ENCODE measurements around the gene LCE1F. TPM values are rescaled to one million over a fixed set of nuclear protein-coding genes. Genes with fewer than 3 reads are reported as not detected.

LCE1F gene
- total RNA-seq: not detected

- ChIA-PET POLR2A (no interaction called here), CTCF (no interaction called here)
- Mint-ChIP-seq H3K27me3 (peaks cover 22% of the 10 kb centered on the region), H3K27ac (no peak within 1 kb of the TSS), H3K4me1 (ENCODE audit: low read depth) (no peaks in the 10 kb centered on the region), H3K9me3 (no peaks in the 10 kb centered on the region), H3K4me3 (no peak within 1 kb of the TSS), H3K36me3 (no peaks in the 10 kb centered on the region)
- intact Hi-C loops (cut with micrococcal nuclease): no loop called here
- DNase-seq: no peak
Observed at GRCh38 chr1:152774875-152775274, at the start of gene LCE1F. Gene LCE1F, plus strand, starts transcription at chr1:152775140. Its CDS starts 1,232 bp downstream, at chr1:152776372.

- H3K27me3 Mint-ChIP-seq: peaks cover 9% of the 10 kb centered on the region
- CTCF ChIA-PET: no interaction called here
- H3K4me3 Mint-ChIP-seq: no peak overlapping the region
- no peaks in the 10 kb centered on the region for H3K36me3 Mint-ChIP-seq
- no peak for DNase-seq
- no peak overlapping the region for H3K27ac Mint-ChIP-seq
- H3K9me3 Mint-ChIP-seq: no peaks in the 10 kb centered on the region
- no peaks in the 10 kb centered on the region for H3K4me1 Mint-ChIP-seq (ENCODE audit: low read depth)
- intact Hi-C loops (cut with micrococcal nuclease): no loop called here
- POLR2A ChIA-PET: no interaction called here
Observed at GRCh38 chr1:152725261-152725660, 49.7 kb upstream of the LCE1F start.

GRCh38 chr1:152728986-152729385, 46.0 kb upstream of the LCE1F start:
- POLR2A ChIA-PET: no interaction called here
- no peaks in the 10 kb centered on the region for H3K9me3 Mint-ChIP-seq
- CTCF ChIA-PET: no interaction called here
- no peak overlapping the region for H3K27ac Mint-ChIP-seq
- H3K4me3 Mint-ChIP-seq: no peak overlapping the region
- no peak for DNase-seq
- no peaks in the 10 kb centered on the region for H3K4me1 Mint-ChIP-seq (ENCODE audit: low read depth)
- no peaks in the 10 kb centered on the region for H3K36me3 Mint-ChIP-seq
- H3K27me3 Mint-ChIP-seq: peaks cover 6% of the 10 kb centered on the region
- intact Hi-C loops (cut with micrococcal nuclease): no loop called here

- DNase-seq: no peak
- CTCF ChIA-PET: interaction anchor here (0.6 kb wide), 1 partner anchor 247 kb away, joined by 3 read pairs; no protein-coding TSS in a partner anchor
- intact Hi-C loops (cut with micrococcal nuclease): no loop called here
- Mint-ChIP-seq H3K36me3 (no peaks in the 10 kb centered on the region), H3K27me3 (peaks cover 8% of the 10 kb centered on the region), H3K9me3 (no peaks in the 10 kb centered on the region), H3K27ac (no peak overlapping the region), H3K4me1 (ENCODE audit: low read depth) (no peaks in the 10 kb centered on the region), H3K4me3 (no peak overlapping the region)
- POLR2A ChIA-PET: no interaction called here
Observed at GRCh38 chr1:152735648-152736047, 39.3 kb upstream of the LCE1F start.

DNA sequence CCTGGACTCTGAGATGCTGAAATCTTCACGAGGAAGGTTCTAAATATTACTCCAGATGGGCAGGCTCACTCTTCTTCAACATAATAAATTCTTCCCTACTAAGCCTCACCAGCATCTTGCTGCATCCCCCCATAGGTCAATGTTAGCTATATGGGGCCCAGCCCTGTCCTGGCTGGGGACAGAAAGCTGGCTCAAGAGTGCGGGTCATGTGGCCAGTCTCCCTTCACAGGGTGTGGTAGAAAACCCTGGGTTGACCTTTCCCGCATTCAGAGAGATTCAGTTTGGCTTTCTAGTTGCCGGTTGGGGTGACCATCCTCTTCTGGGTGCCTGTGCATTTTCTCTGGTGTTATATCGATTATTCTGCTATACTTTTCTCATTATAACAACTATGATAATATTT, 36.9 kb upstream of the LCE1F start:
- ChIA-PET POLR2A (no interaction called here), CTCF (no interaction called here)
- Mint-ChIP-seq H3K27me3 (peaks cover 14% of the 10 kb centered on the region), H3K4me3 (no peak overlapping the region), H3K27ac (no peak overlapping the region), H3K4me1 (ENCODE audit: low read depth) (no peaks in the 10 kb centered on the region), H3K36me3 (no peaks in the 10 kb centered on the region), H3K9me3 (no peaks in the 10 kb centered on the region)
- intact Hi-C loops (cut with micrococcal nuclease): no loop called here
- no peak for DNase-seq

GRCh38 chr1:152739841-152740240, 35.1 kb upstream of the LCE1F start:
- no peak overlapping the region for H3K27ac Mint-ChIP-seq
- no peaks in the 10 kb centered on the region for H3K9me3 Mint-ChIP-seq
- POLR2A ChIA-PET: no interaction called here
- intact Hi-C loops (cut with micrococcal nuclease): no loop called here
- CTCF ChIA-PET: no interaction called here
- no peaks in the 10 kb centered on the region for H3K4me1 Mint-ChIP-seq (ENCODE audit: low read depth)
- DNase-seq: no peak
- no peak overlapping the region for H3K4me3 Mint-ChIP-seq
- no peaks in the 10 kb centered on the region for H3K36me3 Mint-ChIP-seq
- peaks cover 18% of the 10 kb centered on the region for H3K27me3 Mint-ChIP-seq

DNA sequence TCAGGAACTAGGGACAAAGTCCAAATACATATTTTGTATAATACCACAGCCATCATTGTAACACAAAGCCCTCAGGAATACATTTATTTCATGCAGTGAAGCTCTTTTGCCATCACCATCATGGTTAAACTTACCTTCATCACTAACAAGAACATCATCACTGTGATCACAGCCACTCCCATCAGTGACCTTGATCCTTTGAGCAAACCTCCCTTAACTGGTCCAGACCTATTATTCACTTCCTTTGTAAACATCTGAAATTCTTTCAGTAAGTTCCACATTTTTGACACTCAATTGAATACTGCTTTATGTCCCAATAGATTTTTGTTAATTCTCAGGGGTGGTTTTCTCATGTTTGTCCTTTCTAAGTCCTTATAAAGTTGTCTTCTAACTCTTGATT, 33.3 kb upstream of the LCE1F start:
- CTCF ChIA-PET: no interaction called here
- H3K27ac Mint-ChIP-seq: no peak overlapping the region
- intact Hi-C loops (cut with micrococcal nuclease): no loop called here
- no peaks in the 10 kb centered on the region for H3K4me1 Mint-ChIP-seq (ENCODE audit: low read depth)
- no peaks in the 10 kb centered on the region for H3K36me3 Mint-ChIP-seq
- POLR2A ChIA-PET: no interaction called here
- H3K9me3 Mint-ChIP-seq: no peaks in the 10 kb centered on the region
- H3K27me3 Mint-ChIP-seq: peaks cover 23% of the 10 kb centered on the region
- no peak for DNase-seq
- H3K4me3 Mint-ChIP-seq: no peak overlapping the region

- no peaks in the 10 kb centered on the region for H3K4me1 Mint-ChIP-seq (ENCODE audit: low read depth)
- ChIA-PET CTCF (no interaction called here), POLR2A (no interaction called here)
- H3K27ac Mint-ChIP-seq: no peak overlapping the region
- intact Hi-C loops (cut with micrococcal nuclease): no loop called here
- no peak for DNase-seq
- H3K9me3 Mint-ChIP-seq: no peaks in the 10 kb centered on the region
- no peaks in the 10 kb centered on the region for H3K36me3 Mint-ChIP-seq
- H3K4me3 Mint-ChIP-seq: no peak overlapping the region
- H3K27me3 Mint-ChIP-seq: peaks cover 23% of the 10 kb centered on the region
Observed at GRCh38 chr1:152743371-152744145, 31.4 kb upstream of the LCE1F start.

- no peaks in the 10 kb centered on the region for H3K36me3 Mint-ChIP-seq
- no peak overlapping the region for H3K27ac Mint-ChIP-seq
- H3K9me3 Mint-ChIP-seq: no peaks in the 10 kb centered on the region
- intact Hi-C loops (cut with micrococcal nuclease): no loop called here
- H3K4me3 Mint-ChIP-seq: no peak overlapping the region
- CTCF ChIA-PET: interaction anchor here (0.9 kb wide), 1 partner anchor 92 kb away, joined by 3 read pairs; no protein-coding TSS in a partner anchor
- no peak for DNase-seq
- POLR2A ChIA-PET: no interaction called here
- H3K4me1 Mint-ChIP-seq (ENCODE audit: low read depth): no peaks in the 10 kb centered on the region
- H3K27me3 Mint-ChIP-seq: peaks cover 25% of the 10 kb centered on the region
Observed at GRCh38 chr1:152745289-152745704, 29.6 kb upstream of the LCE1F start.

GRCh38 chr1:152745765-152746444, 29.0 kb upstream of the LCE1F start:
- Mint-ChIP-seq H3K9me3 (no peaks in the 10 kb centered on the region), H3K4me3 (no peak overlapping the region), H3K36me3 (no peaks in the 10 kb centered on the region), H3K4me1 (ENCODE audit: low read depth) (no peaks in the 10 kb centered on the region), H3K27me3 (peaks cover 28% of the 10 kb centered on the region), H3K27ac (no peak overlapping the region)
- DNase-seq: no peak
- intact Hi-C loops (cut with micrococcal nuclease): no loop called here
- ChIA-PET CTCF (no interaction called here), POLR2A (no interaction called here)

- intact Hi-C loops (cut with micrococcal nuclease): no loop called here
- H3K36me3 Mint-ChIP-seq: no peaks in the 10 kb centered on the region
- H3K4me1 Mint-ChIP-seq (ENCODE audit: low read depth): no peaks in the 10 kb centered on the region
- CTCF ChIA-PET: no interaction called here
- peaks cover 30% of the 10 kb centered on the region for H3K27me3 Mint-ChIP-seq
- POLR2A ChIA-PET: no interaction called here
- H3K27ac Mint-ChIP-seq: no peak overlapping the region
- no peaks in the 10 kb centered on the region for H3K9me3 Mint-ChIP-seq
- no peak overlapping the region for H3K4me3 Mint-ChIP-seq
- DNase-seq: no peak
Observed at GRCh38 chr1:152747831-152748230, 27.1 kb upstream of the LCE1F start.

- H3K27ac Mint-ChIP-seq: no peak overlapping the region
- no peak for DNase-seq
- H3K27me3 Mint-ChIP-seq: peaks cover 24% of the 10 kb centered on the region
- no peaks in the 10 kb centered on the region for H3K4me1 Mint-ChIP-seq (ENCODE audit: low read depth)
- no peaks in the 10 kb centered on the region for H3K9me3 Mint-ChIP-seq
- ChIA-PET POLR2A (no interaction called here), CTCF (no interaction called here)
- no peak overlapping the region for H3K4me3 Mint-ChIP-seq
- intact Hi-C loops (cut with micrococcal nuclease): no loop called here
- H3K36me3 Mint-ChIP-seq: no peaks in the 10 kb centered on the region
Observed at GRCh38 chr1:152752225-152752624, 22.7 kb upstream of the LCE1F start.

DNA sequence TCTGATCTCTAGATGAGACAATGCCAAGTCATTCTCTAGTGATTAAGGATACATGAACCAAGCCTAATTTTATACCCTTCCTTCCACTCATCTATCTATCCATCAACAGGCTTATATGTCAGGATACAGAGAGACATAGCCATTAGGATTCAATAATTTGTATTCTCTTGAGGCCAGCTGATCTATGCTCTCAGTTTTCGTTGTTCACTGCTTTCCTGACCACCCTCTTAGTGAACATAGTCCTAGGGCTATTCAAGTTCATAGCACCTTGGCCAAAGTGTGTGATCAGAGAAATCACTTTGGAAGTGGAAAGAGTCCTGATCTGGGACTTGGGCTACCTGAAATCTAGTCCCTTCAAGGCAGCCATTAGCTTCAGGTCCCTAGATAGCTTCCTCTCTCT, 21.4 kb upstream of the LCE1F start:
- intact Hi-C loops (cut with micrococcal nuclease): no loop called here
- Mint-ChIP-seq H3K9me3 (no peaks in the 10 kb centered on the region), H3K27me3 (peaks cover 26% of the 10 kb centered on the region), H3K36me3 (no peaks in the 10 kb centered on the region), H3K27ac (no peak overlapping the region), H3K4me1 (ENCODE audit: low read depth) (no peaks in the 10 kb centered on the region), H3K4me3 (no peak overlapping the region)
- POLR2A ChIA-PET: no interaction called here
- DNase-seq: no peak
- CTCF ChIA-PET: no interaction called here

Measured in activated CD4-positive, alpha-beta memory T cell treated with anti-CD3 and anti-CD28 coated beads for 36 hours (primary cell).